GM12878 (cell line): ENCODE measurements around the gene MUTYH. TPM values are rescaled to one million over a fixed set of nuclear protein-coding genes. Genes with fewer than 3 reads are reported as not detected.

ENCODE experiments used
- ATAC-seq: fragments of 200-7000 bp; cut with Tn5 transposase; 3 replicates; pipeline ENCODE4 v1.9.1; 2020; ENCODE audit warnings: mild to moderate bottlenecking, moderate library complexity
- BruUV-seq: library from RNA; stranded (reverse); fragments of 400-500 nt; replicated peaks from 2 replicates; lab custom pipeline; 2021; lab: Mats Ljungman, UMichigan
- CTCF ChIA-PET: fragments of 300-600 bp; sonication (Branson Sonifier 250); formaldehyde crosslinking; extraction: SDS; loops from one replicate; lab custom pipeline; 2021; ENCODE audit warnings: inconsistent platforms; lab: Yijun Ruan, JAX
- POLR2A ChIA-PET: fragments of 350-600 bp; formaldehyde crosslinking; extraction: SDS; loops from one replicate; lab custom pipeline; 2021; ENCODE audit warnings: inconsistent platforms; lab: Charles Lee
- RAD21 ChIA-PET: fragments of 300-600 bp; sonication (Branson Sonifier 250); formaldehyde crosslinking; loops from one replicate; lab custom pipeline; 2023; ENCODE audit warnings: antibody characterized with exemption; ENCODE audit not compliant: unreplicated experiment; lab: Charles Lee
- SMC1A ChIA-PET: fragments of 300-600 bp; sonication (Branson Sonifier 250); formaldehyde crosslinking; loops from one replicate; lab custom pipeline; 2023; ENCODE audit not compliant: unreplicated experiment, uncharacterized antibody; lab: Charles Lee
- DNase-seq: peaks from one replicate; pipeline ENCODE4 v3.0.0-alpha.2; 2011; ENCODE audit warnings: low read depth, low spot score
- FAIRE-seq: peaks from 3 replicates; lab custom pipeline; 2011; peaks lifted over from hg19 to GRCh38; lab: Jason Lieb, UNC
- H2AFZ ChIP-seq: 2 replicates; pipeline ENCODE4 v1.6.0; 2011; ENCODE audit warnings: low read depth, low read length, control low read depth; ENCODE audit not compliant: control insufficient read depth
- H3K27ac ChIP-seq: 2 replicates; pipeline ENCODE4 v1.5.1; 2011; ENCODE audit warnings: control low read depth; ENCODE audit not compliant: control insufficient read depth, insufficient read depth
- H3K27me3 ChIP-seq, 2 experiments: replicated peaks in 1 of 2; 2 replicates each; pipeline versions ENCODE4 v1.6.0 to v1.6.1; 2011; ENCODE audit warnings: low read length in 1 of 2; ENCODE audit not compliant: control insufficient read depth in 2 of 2, insufficient read depth in 2 of 2
- H3K36me3 ChIP-seq, 2 experiments: 2 replicates each; pipeline ENCODE4 v1.5.1; 2011; ENCODE audit warnings: low read length in 1 of 2; ENCODE audit not compliant: control insufficient read depth in 2 of 2, insufficient read depth in 2 of 2
- H3K4me1 ChIP-seq: 2 replicates; pipeline ENCODE4 v1.6.1; 2011; ENCODE audit warnings: mild to moderate bottlenecking, low read length, moderate library complexity, mixed read lengths; ENCODE audit not compliant: control insufficient read depth, insufficient read depth
- H3K4me2 ChIP-seq: 2 replicates; pipeline ENCODE4 v1.6.0; 2011; ENCODE audit warnings: control low read depth; ENCODE audit not compliant: control insufficient read depth, insufficient read depth
- H3K4me3 ChIP-seq: fragments of 200-600 bp; sonication (generic); 2 replicates; pipeline ENCODE4 v1.5.1; 2016
- H3K79me2 ChIP-seq: 2 replicates; pipeline ENCODE4 v1.6.0; 2011; ENCODE audit warnings: low read length; ENCODE audit not compliant: control insufficient read depth, insufficient read depth
- H3K9ac ChIP-seq: 2 replicates; pipeline ENCODE4 v1.8.0; 2011; ENCODE audit warnings: low read length, control low read depth, mixed read lengths; ENCODE audit not compliant: control insufficient read depth, insufficient read depth
- H3K9me3 ChIP-seq: replicated peaks from 3 replicates; pipeline ENCODE4 v1.5.1; 2011; ENCODE audit warnings: mild to moderate bottlenecking, low read length; ENCODE audit not compliant: control insufficient read depth, insufficient read depth
- H4K20me1 ChIP-seq: 2 replicates; pipeline ENCODE4 v1.6.0; 2011; ENCODE audit not compliant: control insufficient read depth, insufficient read depth
- BCL11A ChIP-seq: IDR thresholded peaks from 2 replicates; pipeline ENCODE4 v1.6.1; 2011; ENCODE audit warnings: low read depth, low read length
- CBX3 ChIP-seq: fragments of 200-600 bp; sonication (generic); IDR thresholded peaks from 2 replicates; pipeline ENCODE4 v1.6.1; 2016; ENCODE audit warnings: low read depth, borderline replicate concordance
- CEBPB ChIP-seq, 2 experiments: fragments of 150-350 bp in 1 of 2; IDR thresholded peaks; 2 replicates each; pipeline ENCODE4 v1.6.1; 2012 to 2014; ENCODE audit warnings: low read depth in 2 of 2, low read length in 2 of 2, borderline replicate concordance in 1 of 2, inconsistent platforms in 1 of 2
- HCFC1 ChIP-seq: fragments of 150-350 bp; IDR thresholded peaks from 2 replicates; pipeline ENCODE4 v1.6.1; 2014; ENCODE audit warnings: low read length
- IKZF2 ChIP-seq, 2 experiments: fragments of 450-650 bp; IDR thresholded peaks; 2 replicates each; pipeline ENCODE4 v1.6.1; 2017; ENCODE audit warnings: mild to moderate bottlenecking in 2 of 2, moderate library complexity in 2 of 2
- IRF5 ChIP-seq: fragments of 450-650 bp; IDR thresholded peaks from 2 replicates; pipeline ENCODE4 v1.6.1; 2017; ENCODE audit warnings: borderline replicate concordance
- JUNB ChIP-seq: IDR thresholded peaks from 2 replicates; pipeline ENCODE4 v1.6.1; 2016; ENCODE audit warnings: antibody characterized with exemption, mild to moderate bottlenecking
- KAT2A ChIP-seq: conservative IDR thresholded peaks from 2 replicates; pipeline ENCODE4 v1.6.1; 2011; ENCODE audit warnings: low read depth, low read length; ENCODE audit not compliant: control insufficient read depth
- MEF2A ChIP-seq: IDR thresholded peaks from 2 replicates; pipeline ENCODE4 v1.6.1; 2011; ENCODE audit warnings: low read depth, mild to moderate bottlenecking, low read length, moderate library complexity; ENCODE audit not compliant: insufficient read depth
- MXI1 ChIP-seq: fragments of 150-350 bp; IDR thresholded peaks from 2 replicates; pipeline ENCODE4 v1.6.1; 2011; ENCODE audit warnings: low read depth, mild to moderate bottlenecking, inconsistent platforms, low read length, improper control_type of control experiment
- MYB ChIP-seq: fragments of 150-350 bp; IDR thresholded peaks from 2 replicates; pipeline ENCODE4 v1.6.1; 2014; ENCODE audit warnings: mild to moderate bottlenecking, low read depth, low read length, borderline replicate concordance
- MYC ChIP-seq: IDR thresholded peaks from 2 replicates; pipeline ENCODE4 v1.6.1; 2011; ENCODE audit warnings: mild to moderate bottlenecking, low read length, moderate library complexity, inconsistent platforms; ENCODE audit not compliant: insufficient read depth, insufficient replicate concordance, insufficient read length, severe bottlenecking
- NFXL1 ChIP-seq: fragments of 450-650 bp; IDR thresholded peaks from 2 replicates; pipeline ENCODE4 v1.6.1; 2017; ENCODE audit warnings: antibody characterized with exemption, mild to moderate bottlenecking, borderline replicate concordance
- POLR2A ChIP-seq: IDR thresholded peaks from 2 replicates; pipeline ENCODE4 v1.6.1; 2011; ENCODE audit warnings: low read depth, mild to moderate bottlenecking, low read length
- RB1 ChIP-seq: fragments of 450-650 bp; formaldehyde crosslinking; IDR thresholded peaks from 2 replicates; pipeline ENCODE4 v1.6.1; 2017; ENCODE audit warnings: mild to moderate bottlenecking, borderline replicate concordance
- RBBP5 ChIP-seq: fragments of 200-600 bp; sonication (generic); conservative IDR thresholded peaks from 2 replicates; pipeline ENCODE4 v1.6.1; 2016
- SIN3A ChIP-seq: IDR thresholded peaks from 2 replicates; pipeline ENCODE4 v1.6.1; 2012; ENCODE audit warnings: low read depth, low read length, improper control_type of control experiment
- SREBF1 ChIP-seq: IDR thresholded peaks from 2 replicates; pipeline ENCODE4 v1.6.1; 2012; ENCODE audit warnings: mild to moderate bottlenecking, low read length
- TCF7 ChIP-seq: IDR thresholded peaks from 2 replicates; pipeline ENCODE4 v1.6.1; 2014; ENCODE audit warnings: antibody characterized with exemption, borderline replicate concordance
- YBX1 ChIP-seq: fragments of 450-650 bp; IDR thresholded peaks from 2 replicates; pipeline ENCODE4 v1.6.1; 2016; ENCODE audit warnings: antibody characterized with exemption
- WGBS: methylation state at CpG from one replicate; pipeline ENCODE4 v1.1.6; 2016; ENCODE audit warnings: low lambda C conversion rate; ENCODE audit not compliant: insufficient replicate concordance, insufficient coverage; ENCODE audit errors: missing lambda C conversion rate; 5-methylcytosine and 5-hydroxymethylcytosine counted together
- in situ Hi-C: fragments of 300-500 bp; cut with MboI; formaldehyde crosslinking; loops from 9 replicates; pipeline ENCODE4 v1.14.3; 2018; ENCODE audit warnings: mixed read lengths
- intact Hi-C: fragments of 100-400 bp; cut with micrococcal nuclease; formaldehyde crosslinking; loops from one replicate; pipeline ENCODE4 v1.14.2; 2022; ENCODE audit not compliant: unreplicated experiment
- polyA plus RNA-seq, 11 experiments: library from polyadenylated mRNA; depleted of rRNA in 4 of 11; unstranded in 6 of 11; stranded (reverse) in 5 of 11; fragments of >200 nt; fragmentation: Nextera tagmentation in 4 of 11; fragmentation: Illumina TruSeq in 1 of 11; extraction: Ambion mirVana in 4 of 11; extraction: Trizol in 1 of 11; gene quantifications; 1 replicate in 1 of 11; 2 replicates in 10 of 11; pipeline versions ENCODE4 v1.2.1 to v1.2.3, GENCODE V29; 2011 to 2016; ENCODE audit warnings: inconsistent platforms in 2 of 11, missing spikeins in 2 of 11, low read depth in 1 of 11
- total RNA-seq, 4 experiments: library from RNA; depleted of rRNA in 3 of 4; stranded (reverse); fragments of >200 nt in 3 of 4; fragmentation: Illumina TruSeq in 1 of 4; extraction: Trizol in 1 of 4; gene quantifications; 2 replicates each; pipeline versions ENCODE4 v1.2.1 to v1.2.3, GENCODE V29; 2013 to 2021
- TF ChIP-seq, protein P1 (sequence below): IDR thresholded peaks from 2 replicates; pipeline ENCODE4 v1.6.1; 2012; ENCODE audit warnings: low read depth, low read length, improper control_type of control experiment
- TF ChIP-seq, protein P2 (sequence below): IDR thresholded peaks from 2 replicates; pipeline ENCODE4 v1.6.1; 2011; ENCODE audit warnings: low read depth, mild to moderate bottlenecking, low read length, moderate library complexity, borderline replicate concordance; ENCODE audit errors: extremely low read depth

MUTYH gene
- total and polyA plus RNA-seq, 10 of the 15 experiments (the other 5 are each of a cell fraction or from before 2014, with no cell fraction given): 2.5 to 42.0 (median 30.0) TPM

- TF ChIP-seq MEF2A: no peak
- no peak for TF ChIP-seq BCL11A
- TF ChIP-seq RB1: no peak
- TF ChIP-seq, protein P1, sequence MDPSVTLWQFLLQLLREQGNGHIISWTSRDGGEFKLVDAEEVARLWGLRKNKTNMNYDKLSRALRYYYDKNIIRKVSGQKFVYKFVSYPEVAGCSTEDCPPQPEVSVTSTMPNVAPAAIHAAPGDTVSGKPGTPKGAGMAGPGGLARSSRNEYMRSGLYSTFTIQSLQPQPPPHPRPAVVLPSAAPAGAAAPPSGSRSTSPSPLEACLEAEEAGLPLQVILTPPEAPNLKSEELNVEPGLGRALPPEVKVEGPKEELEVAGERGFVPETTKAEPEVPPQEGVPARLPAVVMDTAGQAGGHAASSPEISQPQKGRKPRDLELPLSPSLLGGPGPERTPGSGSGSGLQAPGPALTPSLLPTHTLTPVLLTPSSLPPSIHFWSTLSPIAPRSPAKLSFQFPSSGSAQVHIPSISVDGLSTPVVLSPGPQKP: no peak
- no peak for TF ChIP-seq CEBPB (IDR thresholded peaks at IDR 0.05; ENCODE audit: borderline replicate concordance in 1 of 2, low read depth in 2 of 2, low read length in 2 of 2)
- TF ChIP-seq NFXL1: no peak
- TF ChIP-seq, protein P2, sequence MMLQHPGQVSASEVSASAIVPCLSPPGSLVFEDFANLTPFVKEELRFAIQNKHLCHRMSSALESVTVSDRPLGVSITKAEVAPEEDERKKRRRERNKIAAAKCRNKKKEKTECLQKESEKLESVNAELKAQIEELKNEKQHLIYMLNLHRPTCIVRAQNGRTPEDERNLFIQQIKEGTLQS: no peak
- TF ChIP-seq IKZF2 (IDR thresholded peaks at IDR 0.05): no peak
- no peak for TF ChIP-seq CBX3
- no peak for TF ChIP-seq JUNB
- TF ChIP-seq HCFC1: no peak
Measured at GRCh38 chr1:45345014-45345413, 4.8 kb upstream of the MUTYH start (continued).

DNA sequence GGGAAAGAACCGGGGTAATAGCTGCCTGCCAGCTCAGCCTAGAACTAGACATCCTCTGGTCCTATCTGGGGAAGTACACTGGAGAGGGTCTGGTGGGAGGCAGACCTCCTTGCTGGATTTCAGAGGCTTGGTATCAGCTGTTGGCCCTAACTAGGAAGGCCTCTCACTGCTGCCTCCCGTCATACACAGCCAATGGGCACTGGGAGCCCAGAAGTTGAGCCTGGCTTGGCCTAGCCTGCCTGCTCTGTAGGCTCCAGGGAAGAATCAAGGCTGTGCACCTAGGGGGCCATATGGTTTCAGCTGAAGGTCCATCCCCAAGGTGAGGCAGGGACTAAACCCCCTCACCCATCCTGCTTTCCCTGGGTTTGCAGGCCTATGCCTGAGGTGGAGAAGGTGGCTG lies 4.3 kb upstream of the MUTYH start:
- Histone ChIP-seq H2AFZ (no peak overlapping the region), H3K9ac (no peak overlapping the region), H3K27ac (no peak overlapping the region), H3K9me3 (no peaks in the 10 kb centered on the region), H3K27me3 (no peaks in the 10 kb centered on the region), H3K4me2 (no peak overlapping the region), H3K4me3 (no peak overlapping the region), H4K20me1 (no peaks in the 10 kb centered on the region), H3K36me3 (peaks cover 19 to 27% of the 10 kb centered on the region in 2 experiments), H3K4me1 (peaks cover 11% of the 10 kb centered on the region), H3K79me2 (peaks cover 29% of the 10 kb centered on the region)
- ChIA-PET SMC1A (interaction anchor here (0.7 to 7.9 kb wide), 7 partner anchors 10 to 330 kb away, joined by 3 to 49 read pairs (median 3); partner anchors contain the start of genes CCDC163, HPDL and MMACHC), CTCF (interaction anchor here (0.6 to 6.6 kb wide), 2 partner anchors 21 to 149 kb away, joined by 3 to 94 read pairs; partner anchors contain the start of gene TESK2), RAD21 (no interaction called here), POLR2A (interaction anchor here (0.9 kb wide), 1 partner anchor 24 kb away, joined by 3 read pairs; no protein-coding TSS in a partner anchor)
- in situ Hi-C loops (no loop called here), intact Hi-C loops (loop anchor here (5.0 kb wide), 1 partner anchor 332 kb away; the partner anchor contains the start of genes HECTD3 and UROD)
- no TSS peak for BruUV-seq
- FAIRE-seq: no peak
- no peak for ATAC-seq
- no peak for DNase-seq
- WGBS: 97% methylated on average over 2 of the region's 2 CpGs
- TF ChIP-seq KAT2A (no peak), JUNB (no peak), POLR2A (peak; percentile 52), MYB (no peak), SIN3A (no peak), YBX1 (no peak), SREBF1 (no peak), MYC (no peak), MXI1 (no peak), TCF7 (no peak), RBBP5 (no peak), IRF5 (no peak)
